ENCODE measurements around the gene BMAL1. TPM values are rescaled to one million over a fixed set of nuclear protein-coding genes. Genes with fewer than 3 reads are reported as not detected.

Gene BMAL1
- total RNA-seq, 1 donor from 2014 or later, result 21.8 TPM

- DNase-seq, result peak; percentile 47
Measured at GRCh38 chr11:13261591-13262061, 16.0 kb upstream of the BMAL1 start.

GRCh38 chr11:13262096-13262495 is 15.5 kb upstream of the BMAL1 start:
- DNase-seq, result no peak

GRCh38 chr11:13268791-13269190 is 8.8 kb upstream of the BMAL1 start:
- no peak for DNase-seq

- DNase-seq, result no peak
Measured at GRCh38 chr11:13269775-13270174, 7.8 kb upstream of the BMAL1 start.

GRCh38 chr11:13271060-13271693 is 6.4 kb upstream of the BMAL1 start:
- DNase-seq, result no peak

GRCh38 chr11:13276454-13276831 is 1.1 kb upstream of the BMAL1 start:
- DNase-seq, result no peak

GRCh38 chr11:13276832-13277767 is 490 bp upstream of the BMAL1 start:
- DNase-seq, result peak; percentile 98

GRCh38 chr11:13278609-13279486 is 1.3 kb downstream of the BMAL1 start:
- no peak for DNase-seq

- DNase-seq, result no peak
Measured at GRCh38 chr11:13279487-13279834, 1.9 kb downstream of the BMAL1 start.

- DNase-seq, result no peak
Measured at GRCh38 chr11:13280092-13280722, 2.6 kb downstream of the BMAL1 start.

- no peak for DNase-seq
Measured at GRCh38 chr11:13280777-13281176, 3.2 kb downstream of the BMAL1 start.

- DNase-seq, result no peak
Measured at GRCh38 chr11:13283636-13284035, 6.0 kb downstream of the BMAL1 start.

- DNase-seq, result no peak
Measured at GRCh38 chr11:13284776-13285588, 7.4 kb downstream of the BMAL1 start.

- DNase-seq, result no peak
Measured at GRCh38 chr11:13286279-13286821, 8.8 kb downstream of the BMAL1 start.

- DNase-seq, result no peak
Measured at GRCh38 chr11:13287036-13287435, 9.4 kb downstream of the BMAL1 start.

- no peak for DNase-seq
Measured at GRCh38 chr11:13287681-13288080, 10.1 kb downstream of the BMAL1 start.

- no peak for DNase-seq
Measured at GRCh38 chr11:13288375-13289029, 10.9 kb downstream of the BMAL1 start.

- no peak for DNase-seq
Measured at GRCh38 chr11:13289081-13289480, 11.5 kb downstream of the BMAL1 start.

GRCh38 chr11:13290221-13290980 is 12.8 kb downstream of the BMAL1 start:
- DNase-seq, result no peak

- no peak for DNase-seq
Measured at GRCh38 chr11:13291361-13291760, 13.8 kb downstream of the BMAL1 start.

Data from tongue (tissue), 2 donors.